Stimulated activated CD8-positive, alpha-beta memory T cell treated with anti-CD3 and anti-CD28 coated beads, Interleukin-12 subunit alpha, Interleukin-12 subunit beta, amount 100 ng/mL, for 24 hours (primary cell): ENCODE measurements around the gene STARD7.
"Not testable (repeated sequence)": the region's sequence is repeated elsewhere in the genome, so short reads cannot be mapped to it uniquely, and the experiment has no call there.

Source experiments
- DNase-seq: peaks from one replicate; pipeline ENCODE4 v3.0.0-alpha.2; 2020; ENCODE audit errors: extremely low read depth

STARD7 gene

GRCh38 chr2:96236882-96237281 lies 28.3 kb upstream of the STARD7 start:
- DNase-seq: no peak

- DNase-seq: no peak
Measured at GRCh38 chr2:96233880-96234316, 25.3 kb upstream of the STARD7 start.

DNA sequence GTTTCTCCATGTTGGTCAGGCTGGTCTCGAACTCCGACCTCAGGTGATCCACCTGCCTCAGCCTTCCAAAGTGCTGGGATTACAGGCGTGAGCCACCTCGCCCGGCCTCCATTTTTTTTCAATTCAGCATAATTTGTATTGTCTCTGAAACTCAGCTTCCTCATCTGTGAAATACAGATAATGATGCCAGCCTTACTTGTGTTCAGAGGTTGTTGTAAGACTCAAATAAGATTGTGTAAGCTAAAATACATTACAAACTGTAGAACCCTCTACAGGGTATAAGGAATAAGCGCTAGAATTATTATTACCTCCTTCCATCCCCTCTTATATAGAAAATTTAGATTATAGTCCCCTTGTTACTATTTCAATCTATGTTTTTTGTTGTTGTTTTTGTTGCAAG lies 24.8 kb upstream of the STARD7 start:
- DNase-seq: no peak

GRCh38 chr2:96231316-96231715 lies 22.7 kb upstream of the STARD7 start:
- no peak for DNase-seq

- no peak for DNase-seq
Measured at GRCh38 chr2:96225016-96225533, 16.4 kb upstream of the STARD7 start.

DNA sequence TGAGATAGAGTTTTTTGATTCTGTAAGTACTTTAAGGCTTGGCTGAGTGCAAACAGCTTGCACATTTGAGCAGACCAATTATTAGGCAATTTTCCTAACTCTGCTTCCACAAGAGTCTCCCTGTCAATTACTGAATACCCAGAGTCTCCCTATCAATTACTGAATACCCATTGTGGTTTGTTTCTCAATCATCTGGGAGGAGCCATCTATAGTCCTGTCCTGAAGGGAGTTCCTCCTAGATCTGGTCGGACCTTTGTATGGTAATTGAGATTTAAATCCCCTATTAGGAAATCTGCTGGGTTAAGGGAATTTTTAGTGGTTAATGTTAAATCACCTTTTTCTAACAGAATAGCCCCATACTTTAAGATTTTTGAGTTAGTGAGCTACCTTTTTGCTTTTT lies 12.5 kb upstream of the STARD7 start:
- DNase-seq: not testable (repeated sequence)

DNA sequence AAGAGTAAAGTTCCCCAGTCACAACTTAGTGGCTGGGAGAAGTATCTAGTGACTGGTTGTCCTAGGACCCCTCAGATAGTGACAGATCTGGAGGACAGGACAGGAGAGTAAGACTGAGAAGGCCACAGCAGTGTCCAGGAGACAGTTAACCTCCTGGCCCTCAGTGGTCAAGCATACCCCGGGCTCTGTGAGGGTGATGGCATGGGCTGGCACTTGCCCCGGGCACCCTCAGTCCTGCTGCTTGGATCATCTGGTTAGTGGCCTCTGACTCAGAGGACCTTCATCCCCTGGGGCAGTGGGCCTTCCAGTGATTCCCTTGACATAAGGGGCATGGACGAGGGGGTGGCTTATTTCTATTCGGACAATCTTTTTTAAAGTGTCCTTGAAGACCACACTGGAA lies 11.3 kb upstream of the STARD7 start:
- not testable (repeated sequence) for DNase-seq

GRCh38 chr2:96218508-96219131 lies 10.0 kb upstream of the STARD7 start:
- DNase-seq: no peak

- DNase-seq: no peak
Measured at GRCh38 chr2:96214554-96214953, 5.9 kb upstream of the STARD7 start.

DNA sequence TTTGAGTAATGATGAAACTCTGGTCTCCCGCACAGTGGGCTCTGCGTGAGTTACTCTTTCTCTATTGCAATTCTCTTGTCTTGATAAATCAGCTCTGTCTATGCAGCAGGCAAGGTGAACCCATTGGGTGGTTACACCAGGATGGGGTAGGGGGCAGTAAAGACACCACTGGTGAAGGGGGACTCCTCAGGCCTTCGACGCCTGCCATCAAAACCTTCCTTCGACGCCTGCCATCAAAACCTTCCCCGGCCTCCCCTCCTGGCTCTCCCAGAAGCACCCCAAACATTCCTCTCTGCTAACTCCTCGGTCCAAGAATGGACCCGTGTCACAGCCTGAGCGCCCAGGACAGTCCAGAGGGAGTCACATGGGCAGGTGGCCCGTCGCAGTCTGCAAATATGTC lies 4.8 kb upstream of the STARD7 start:
- DNase-seq: no peak

- no peak for DNase-seq
Measured at GRCh38 chr2:96212339-96212738, 3.7 kb upstream of the STARD7 start.

DNA sequence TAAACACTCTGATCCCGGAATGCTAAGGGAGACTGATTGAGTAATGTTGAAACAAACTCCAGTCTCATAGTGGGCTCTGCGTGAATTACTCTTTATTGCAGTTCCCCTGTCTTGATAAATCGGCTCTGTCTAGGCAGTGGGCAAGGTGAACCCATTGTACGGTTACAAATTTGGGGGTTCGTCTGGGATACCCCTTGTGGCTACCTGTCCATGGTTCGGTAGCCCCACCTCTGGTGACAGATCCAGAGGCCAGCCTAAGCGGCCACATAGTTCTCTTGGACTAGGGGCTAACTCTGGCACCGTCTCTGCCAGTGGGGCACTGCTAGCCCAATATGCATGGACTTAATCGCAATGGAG lies 1.1 kb upstream of the STARD7 start:
- no peak for DNase-seq

DNA sequence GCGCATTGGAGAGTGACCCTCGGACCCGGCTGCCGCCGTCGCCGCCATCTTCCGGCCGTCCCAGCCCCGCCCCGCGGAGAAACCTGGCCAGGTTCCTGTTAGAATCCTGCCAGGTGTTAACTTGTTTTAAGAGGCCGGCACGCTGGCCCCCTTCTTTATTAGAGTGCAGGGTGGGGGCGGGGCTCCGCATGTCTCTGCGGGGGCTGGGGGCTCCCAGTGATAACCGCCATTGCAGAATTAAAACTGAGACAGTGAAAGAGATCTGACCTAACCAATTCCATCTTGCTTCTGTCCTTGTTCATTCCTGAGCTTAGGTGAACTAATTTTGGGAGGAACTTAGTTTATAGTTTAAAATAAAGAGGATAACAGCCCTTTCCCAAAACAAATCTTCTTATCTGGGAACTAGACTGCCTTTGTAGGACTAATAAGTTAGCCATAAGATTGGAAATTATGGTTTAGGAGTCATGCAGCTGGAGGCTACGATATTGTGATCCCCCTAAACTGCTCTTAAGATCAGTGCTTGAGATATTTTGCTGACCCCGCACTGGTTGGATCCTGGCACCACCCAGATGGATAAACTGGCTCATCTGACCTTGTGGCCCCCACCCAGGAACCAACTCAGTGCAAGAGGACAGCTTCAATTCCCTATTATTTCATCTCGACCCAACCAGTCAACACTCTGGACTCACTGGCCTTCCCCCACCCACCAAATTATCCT lies 543 bp upstream of the STARD7 start:
- DNase-seq: no peak

- no peak for DNase-seq
Measured at GRCh38 chr2:96207774-96208142, 869 bp downstream of the STARD7 start.

DNA sequence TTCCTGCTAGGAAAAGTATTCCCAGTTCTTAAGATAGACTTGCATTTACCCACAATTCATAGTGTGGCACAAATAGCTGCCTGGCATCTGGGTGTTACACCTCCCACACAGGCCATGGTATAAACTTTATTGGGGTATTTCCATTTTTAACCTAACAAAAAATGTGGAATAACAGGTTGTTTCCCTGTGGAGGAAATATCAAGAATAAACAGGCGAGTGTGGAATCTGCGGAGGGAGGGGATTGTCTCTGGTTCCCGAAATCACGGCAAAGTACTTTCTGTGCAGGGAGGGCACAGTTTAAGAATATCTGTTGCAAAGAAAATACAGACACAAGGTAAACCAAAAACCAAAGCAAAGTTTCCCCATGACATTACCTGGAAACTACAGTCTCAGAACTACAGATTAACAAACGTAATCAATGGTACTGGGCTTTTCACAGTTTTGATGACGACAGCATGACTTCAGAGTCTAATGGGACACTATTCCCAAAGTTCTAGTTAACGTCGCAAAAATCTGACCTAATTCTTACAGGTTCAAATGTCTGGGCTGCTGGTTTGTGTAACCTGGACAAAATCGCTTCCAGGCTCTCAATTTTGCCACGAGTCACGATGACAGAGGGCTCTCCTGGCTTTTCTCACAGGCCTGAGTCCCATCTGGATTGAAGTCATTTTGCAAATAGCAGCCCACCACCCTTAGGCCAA lies 1.4 kb downstream of the STARD7 start:
- no peak for DNase-seq

- DNase-seq: no peak
Measured at GRCh38 chr2:96205888-96206287, 2.7 kb downstream of the STARD7 start.

GRCh38 chr2:96204836-96205624 lies 3.6 kb downstream of the STARD7 start:
- DNase-seq: no peak

GRCh38 chr2:96203130-96204028 lies 5.2 kb downstream of the STARD7 start:
- no peak for DNase-seq

DNA sequence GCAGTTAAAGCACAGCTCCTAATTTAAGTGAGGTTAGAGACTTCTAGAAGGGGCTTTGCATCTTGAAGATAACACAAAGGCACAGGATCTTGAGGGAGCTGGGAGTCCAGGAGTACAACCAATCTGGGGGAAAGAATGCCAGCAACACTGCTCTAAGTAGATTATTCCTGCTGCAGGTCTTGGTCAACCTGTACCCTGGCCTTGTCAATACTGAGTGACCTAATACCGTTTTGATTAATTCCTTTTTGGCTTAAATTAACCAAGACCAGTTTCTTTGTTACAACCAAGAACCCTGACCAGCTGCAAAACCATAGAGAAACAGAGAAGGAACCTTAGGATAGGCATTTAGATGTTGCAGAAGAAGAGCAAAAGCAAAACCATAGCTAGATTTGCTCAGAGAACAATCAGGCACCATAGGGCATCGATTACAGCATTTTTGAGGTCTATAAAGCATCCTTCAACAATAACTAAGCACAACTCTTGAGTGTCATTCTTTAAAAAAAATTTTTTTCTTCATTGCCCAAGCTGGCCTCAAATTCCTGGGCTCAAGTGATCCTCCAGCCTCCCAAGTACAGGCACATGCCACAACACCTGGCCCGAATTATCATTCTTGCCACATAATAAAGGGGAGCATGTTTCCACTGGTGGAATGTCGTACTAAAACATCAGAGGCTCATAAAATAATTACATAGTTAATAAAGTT lies 6.3 kb downstream of the STARD7 start:
- DNase-seq: no peak

DNA sequence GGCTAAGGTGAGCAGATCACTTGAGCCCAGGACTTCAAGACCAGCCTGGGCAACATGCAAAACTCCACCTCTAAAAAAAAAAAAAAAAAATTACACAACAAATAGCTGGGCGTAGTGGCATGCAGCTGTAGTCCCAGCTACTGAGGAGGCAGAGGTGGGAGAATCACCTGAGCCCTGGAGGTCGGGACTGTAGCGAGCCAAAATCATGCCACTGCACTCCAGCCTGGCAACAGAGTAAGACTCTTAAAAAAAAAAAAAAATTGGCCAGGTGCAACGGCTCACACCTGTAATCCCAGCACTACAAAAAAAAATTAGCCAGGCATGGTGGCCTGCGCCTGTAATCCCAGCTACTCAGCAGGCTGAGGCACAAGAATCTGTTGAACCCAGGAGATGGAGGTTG lies 7.3 kb downstream of the STARD7 start:
- no peak for DNase-seq
